SK-N-SH treated with all-trans-retinoic acid at 6 μM for 48 hours (cell line): Measurements from ENCODE around the gene MAPK10.

Source experiments
- ATAC-seq: fragments of 200-7000 bp; cut with Tn5 transposase; 3 replicates; pipeline ENCODE4 v1.9.1; 2020; ENCODE audit warnings: mild to moderate bottlenecking, moderate library complexity
- ARNTL ChIP-seq: fragments of 450-650 bp; formaldehyde crosslinking; IDR thresholded peaks from 2 replicates; pipeline ENCODE4 v1.5.0; 2020; ENCODE audit warnings: low read depth, mild to moderate bottlenecking, moderate library complexity, borderline replicate concordance
- BACH2 ChIP-seq: fragments of 250-450 bp; sonication (Bioruptor Pico); IDR thresholded peaks from 2 replicates; pipeline ENCODE4 v1.9.0; 2021; ENCODE audit warnings: mild to moderate bottlenecking, borderline replicate concordance
- CSDC2 ChIP-seq: fragments of 250-450 bp; sonication (Bioruptor Pico); IDR thresholded peaks from 2 replicates; pipeline ENCODE4 v1.5.0; 2020; ENCODE audit warnings: mild to moderate bottlenecking, moderate library complexity
- CSRNP3 ChIP-seq: fragments of 250-450 bp; sonication (Bioruptor Pico); IDR thresholded peaks from 2 replicates; pipeline ENCODE4 v1.5.1; 2021; ENCODE audit warnings: mild to moderate bottlenecking, moderate library complexity
- ISL1 ChIP-seq: fragments of 250-450 bp; sonication (Bioruptor Pico); IDR thresholded peaks from 2 replicates; pipeline ENCODE4 v2.1.2; 2022; ENCODE audit warnings: mild to moderate bottlenecking, moderate library complexity
- PATZ1 ChIP-seq: fragments of 250-450 bp; sonication (Bioruptor Pico); IDR thresholded peaks from 2 replicates; pipeline ENCODE4 v1.8.0; 2020; ENCODE audit warnings: mild to moderate bottlenecking, moderate library complexity, borderline replicate concordance
- PPARA ChIP-seq: fragments of 250-450 bp; sonication (Bioruptor Pico); IDR thresholded peaks from 2 replicates; pipeline ENCODE4 v1.5.0; 2020; ENCODE audit warnings: mild to moderate bottlenecking, borderline replicate concordance
- SNAI2 ChIP-seq: fragments of 250-450 bp; sonication (Bioruptor Pico); IDR thresholded peaks from 2 replicates; pipeline ENCODE4 v1.5.0; 2020; ENCODE audit warnings: mild to moderate bottlenecking, moderate library complexity
- TCF4 ChIP-seq: fragments of 250-450 bp; sonication (Bioruptor Pico); IDR thresholded peaks from 2 replicates; pipeline ENCODE4 v1.8.0; 2021; ENCODE audit warnings: mild to moderate bottlenecking, moderate library complexity, borderline replicate concordance
- TOX ChIP-seq: fragments of 250-450 bp; sonication (Bioruptor Pico); IDR thresholded peaks from 2 replicates; pipeline ENCODE4 v1.8.0; 2021; ENCODE audit warnings: mild to moderate bottlenecking, moderate library complexity, borderline replicate concordance
- TSHZ2 ChIP-seq: fragments of 250-450 bp; sonication (Bioruptor Pico); IDR thresholded peaks from 2 replicates; pipeline ENCODE4 v1.5.0; 2020; ENCODE audit warnings: mild to moderate bottlenecking, moderate library complexity
- ZFP30 ChIP-seq: fragments of 450-650 bp; formaldehyde crosslinking; IDR thresholded peaks from 2 replicates; pipeline ENCODE4 v1.5.0; 2022; ENCODE audit warnings: mild to moderate bottlenecking, moderate library complexity
- ZNF565 ChIP-seq: fragments of 450-650 bp; formaldehyde crosslinking; conservative IDR thresholded peaks from 2 replicates; pipeline ENCODE4 v1.5.0; 2020; ENCODE audit warnings: low read depth, mild to moderate bottlenecking, moderate library complexity
- ZNF8 ChIP-seq: fragments of 450-650 bp; formaldehyde crosslinking; IDR thresholded peaks from 2 replicates; pipeline ENCODE4 v1.5.0; 2020; ENCODE audit warnings: mild to moderate bottlenecking, moderate library complexity
- TF ChIP-seq, protein P1 (sequence below): fragments of 250-450 bp; sonication (Bioruptor Pico); IDR thresholded peaks from 2 replicates; pipeline ENCODE4 v1.5.1; 2020; ENCODE audit warnings: low read depth, mild to moderate bottlenecking, moderate library complexity
- TF ChIP-seq, protein P2 (sequence below): fragments of 250-450 bp; sonication (Bioruptor Pico); IDR thresholded peaks from 2 replicates; pipeline ENCODE4 v1.8.0; 2021; ENCODE audit warnings: low read depth, mild to moderate bottlenecking, moderate library complexity, borderline replicate concordance

Gene MAPK10

DNA sequence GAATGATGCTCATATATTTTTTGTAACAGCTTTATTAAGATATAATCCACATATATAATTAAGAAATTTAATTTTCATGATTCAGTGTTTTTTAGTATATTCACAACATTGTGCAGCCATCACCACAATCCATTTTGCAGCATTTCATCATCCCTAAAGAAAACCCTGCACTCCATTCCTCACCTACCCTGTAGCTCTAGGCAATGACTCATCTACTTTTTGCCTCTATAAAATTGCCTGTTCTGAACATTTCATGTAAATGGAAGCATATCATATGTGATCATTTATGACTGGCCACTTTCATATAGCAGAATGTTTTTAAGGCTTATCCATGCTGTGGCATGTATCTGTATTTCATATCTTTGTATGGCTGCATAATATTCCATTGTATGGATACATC is 339.9 kb downstream of the MAPK10 start:
- ATAC-seq, result no peak
- TF ChIP-seq ZNF565 (CRISPR knock-in tag) (no peak), PATZ1 (no peak), ARNTL (CRISPR knock-in tag) (no peak), CSDC2 (CRISPR knock-in tag) (no peak), ZFP30 (CRISPR knock-in tag) (no peak), CSRNP3 (no peak), TOX (no peak), BACH2 (CRISPR knock-in tag) (no peak), SNAI2 (CRISPR knock-in tag) (no peak), ZNF8 (CRISPR knock-in tag) (no peak)
- TF ChIP-seq, protein P1, sequence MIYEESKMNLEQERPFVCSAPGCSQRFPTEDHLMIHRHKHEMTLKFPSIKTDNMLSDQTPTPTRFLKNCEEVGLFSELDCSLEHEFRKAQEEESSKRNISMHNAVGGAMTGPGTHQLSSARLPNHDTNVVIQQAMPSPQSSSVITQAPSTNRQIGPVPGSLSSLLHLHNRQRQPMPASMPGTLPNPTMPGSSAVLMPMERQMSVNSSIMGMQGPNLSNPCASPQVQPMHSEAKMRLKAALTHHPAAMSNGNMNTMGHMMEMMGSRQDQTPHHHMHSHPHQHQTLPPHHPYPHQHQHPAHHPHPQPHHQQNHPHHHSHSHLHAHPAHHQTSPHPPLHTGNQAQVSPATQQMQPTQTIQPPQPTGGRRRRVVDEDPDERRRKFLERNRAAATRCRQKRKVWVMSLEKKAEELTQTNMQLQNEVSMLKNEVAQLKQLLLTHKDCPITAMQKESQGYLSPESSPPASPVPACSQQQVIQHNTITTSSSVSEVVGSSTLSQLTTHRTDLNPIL (CRISPR knock-in tag), result no peak

DNA sequence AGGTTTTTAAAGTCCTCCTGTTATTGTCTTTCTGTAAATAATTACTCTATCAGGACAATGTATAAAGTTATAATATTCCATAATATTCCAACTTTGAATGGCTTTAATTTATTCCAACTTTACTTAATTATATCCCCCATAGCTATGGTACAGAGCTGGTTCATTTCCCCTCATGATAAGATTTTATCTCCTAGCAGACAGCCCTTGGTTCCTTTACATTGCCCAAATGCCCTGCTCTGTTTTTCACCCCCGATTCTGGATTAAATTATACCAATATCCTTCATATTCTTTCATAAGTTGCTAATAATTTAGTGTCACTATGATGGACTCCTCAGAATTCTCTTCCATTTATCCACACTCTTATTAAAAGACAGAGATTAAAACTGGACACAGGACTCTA is 340.5 kb downstream of the MAPK10 start:
- peak; percentile 20; the same call in 1 of the 3 replicates for ATAC-seq
- TF ChIP-seq ISL1 (CRISPR knock-in tag) (peak; percentile 36), TSHZ2 (CRISPR knock-in tag) (peak; percentile 93), TOX (no peak), CSRNP3 (peak; percentile 49; the same call in 1 of the 2 replicates), PATZ1 (0 out of 2 replicates have a peak, but pooled peaks have one; percentile 27), TCF4 (CRISPR knock-in tag) (peak; percentile 96), ZNF8 (CRISPR knock-in tag) (no peak), PPARA (CRISPR knock-in tag) (no peak), ZNF565 (CRISPR knock-in tag) (no peak)
- TF ChIP-seq, protein P2, sequence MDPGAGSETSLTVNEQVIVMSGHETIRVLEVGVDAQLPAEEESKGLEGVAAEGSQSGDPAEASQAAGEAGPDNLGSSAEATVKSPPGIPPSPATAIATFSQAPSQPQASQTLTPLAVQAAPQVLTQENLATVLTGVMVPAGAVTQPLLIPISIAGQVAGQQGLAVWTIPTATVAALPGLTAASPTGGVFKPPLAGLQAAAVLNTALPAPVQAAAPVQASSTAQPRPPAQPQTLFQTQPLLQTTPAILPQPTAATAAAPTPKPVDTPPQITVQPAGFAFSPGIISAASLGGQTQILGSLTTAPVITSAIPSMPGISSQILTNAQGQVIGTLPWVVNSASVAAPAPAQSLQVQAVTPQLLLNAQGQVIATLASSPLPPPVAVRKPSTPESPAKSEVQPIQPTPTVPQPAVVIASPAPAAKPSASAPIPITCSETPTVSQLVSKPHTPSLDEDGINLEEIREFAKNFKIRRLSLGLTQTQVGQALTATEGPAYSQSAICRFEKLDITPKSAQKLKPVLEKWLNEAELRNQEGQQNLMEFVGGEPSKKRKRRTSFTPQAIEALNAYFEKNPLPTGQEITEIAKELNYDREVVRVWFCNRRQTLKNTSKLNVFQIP (CRISPR knock-in tag), result no peak
